Karpas-422 (cell line): ENCODE results near the gene NPPA. TPM values are rescaled to one million over a fixed set of nuclear protein-coding genes. Genes with fewer than 3 reads are reported as not detected.

Experiments used
- DNase-seq: peaks from one replicate; pipeline ENCODE4 v3.0.0-alpha.2; 2015
- H2AFZ ChIP-seq: fragments of 200-600 bp; sonication (generic); 2 replicates; pipeline ENCODE4 v1.6.1; 2014; ENCODE audit warnings: antibody characterized with exemption, low read length, mixed read lengths
- H3K27ac ChIP-seq: fragments of 200-600 bp; sonication (generic); 2 replicates; pipeline ENCODE4 v1.5.1; 2014; ENCODE audit warnings: mild to moderate bottlenecking, low read length, moderate library complexity
- H3K27me3 ChIP-seq: fragments of 200-600 bp; sonication (generic); 2 replicates; pipeline ENCODE4 v1.6.1; 2014; ENCODE audit warnings: low read length, mixed read lengths
- H3K36me3 ChIP-seq: fragments of 200-600 bp; sonication (generic); 2 replicates; pipeline ENCODE4 v1.6.1; 2014; ENCODE audit warnings: low read length, mixed read lengths; ENCODE audit not compliant: insufficient read depth
- H3K4me1 ChIP-seq: fragments of 200-600 bp; sonication (generic); 2 replicates; pipeline ENCODE4 v1.6.1; 2014; ENCODE audit warnings: mild to moderate bottlenecking, low read length, mixed read lengths
- H3K4me2 ChIP-seq: fragments of 200-600 bp; sonication (generic); 2 replicates; pipeline ENCODE4 v1.6.1; 2014; ENCODE audit warnings: low read length, low read depth, mild to moderate bottlenecking; ENCODE audit not compliant: poor library complexity, severe bottlenecking
- H3K4me3 ChIP-seq: fragments of 200-600 bp; sonication (generic); 2 replicates; pipeline ENCODE4 v1.5.1; 2014; ENCODE audit warnings: mild to moderate bottlenecking, antibody characterized with exemption, low read length, mixed read lengths
- H3K79me2 ChIP-seq: fragments of 200-600 bp; sonication (generic); 2 replicates; pipeline ENCODE4 v1.6.1; 2014; ENCODE audit warnings: mild to moderate bottlenecking, low read length, mixed read lengths
- H3K9ac ChIP-seq: fragments of 200-600 bp; sonication (generic); 2 replicates; pipeline ENCODE4 v1.6.0; 2014; ENCODE audit warnings: low read length
- H3K9me2 ChIP-seq: fragments of 200-600 bp; sonication (generic), shearing (Covaris generic); replicated peaks from 2 replicates; pipeline ENCODE4 v1.6.0; 2014; ENCODE audit warnings: mild to moderate bottlenecking, low read length, moderate library complexity; ENCODE audit not compliant: insufficient read depth
- H3K9me3 ChIP-seq: fragments of 300-700, 200-600 bp; sonication (generic); 2 replicates; pipeline ENCODE4 v1.6.1; 2014; ENCODE audit warnings: low read length, mixed read lengths
- H4K20me1 ChIP-seq: fragments of 200-600 bp; sonication (generic); 2 replicates; pipeline ENCODE4 v1.6.1; 2014; ENCODE audit warnings: mild to moderate bottlenecking, antibody characterized with exemption, low read length, low read depth; ENCODE audit not compliant: insufficient read depth
- total RNA-seq: library from RNA; depleted of rRNA; stranded (reverse); fragments of >200 nt; shearing (Covaris generic); gene quantifications from 2 replicates; pipeline ENCODE4 v1.2.3, GENCODE V29; 2014; ENCODE audit warnings: low replicate concordance

NPPA gene
- total RNA-seq, 1 experiment from 2014 or later, result not detected

DNA sequence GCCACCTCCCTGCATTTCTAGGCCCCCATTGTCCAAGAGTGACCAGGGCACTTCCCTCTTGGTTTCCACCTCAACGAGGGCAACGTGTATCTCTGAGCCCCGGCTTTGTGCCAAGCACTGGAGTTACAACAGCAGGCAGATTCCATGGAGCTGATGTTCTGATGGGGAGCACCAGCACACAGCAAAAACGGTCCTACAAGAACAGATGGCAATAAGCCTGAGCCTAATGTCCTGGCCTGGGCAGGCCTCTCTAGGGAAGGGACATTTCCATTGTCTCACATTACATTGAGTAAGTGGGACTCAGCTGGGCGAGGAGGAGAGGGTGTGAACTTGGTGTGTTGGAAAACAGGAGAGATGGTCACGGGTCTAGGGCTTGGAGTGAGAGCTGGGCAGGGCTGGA is 38.3 kb upstream of the NPPA start:
- no peaks in the 10 kb centered on the region for H3K36me3 ChIP-seq
- H3K79me2 ChIP-seq, result no peaks in the 10 kb centered on the region
- H4K20me1 ChIP-seq, result no peaks in the 10 kb centered on the region
- no peaks in the 10 kb centered on the region for H3K9me3 ChIP-seq
- H3K4me3 ChIP-seq, result no peak overlapping the region
- H3K27ac ChIP-seq, result no peak overlapping the region
- no peaks in the 10 kb centered on the region for H3K4me1 ChIP-seq
- H3K27me3 ChIP-seq, result no peaks in the 10 kb centered on the region
- no peaks in the 10 kb centered on the region for H3K9me2 ChIP-seq
- no peak overlapping the region for H3K9ac ChIP-seq
- H3K4me2 ChIP-seq, result no peak overlapping the region
- DNase-seq, result no peak
- no peak overlapping the region for H2AFZ ChIP-seq

DNA sequence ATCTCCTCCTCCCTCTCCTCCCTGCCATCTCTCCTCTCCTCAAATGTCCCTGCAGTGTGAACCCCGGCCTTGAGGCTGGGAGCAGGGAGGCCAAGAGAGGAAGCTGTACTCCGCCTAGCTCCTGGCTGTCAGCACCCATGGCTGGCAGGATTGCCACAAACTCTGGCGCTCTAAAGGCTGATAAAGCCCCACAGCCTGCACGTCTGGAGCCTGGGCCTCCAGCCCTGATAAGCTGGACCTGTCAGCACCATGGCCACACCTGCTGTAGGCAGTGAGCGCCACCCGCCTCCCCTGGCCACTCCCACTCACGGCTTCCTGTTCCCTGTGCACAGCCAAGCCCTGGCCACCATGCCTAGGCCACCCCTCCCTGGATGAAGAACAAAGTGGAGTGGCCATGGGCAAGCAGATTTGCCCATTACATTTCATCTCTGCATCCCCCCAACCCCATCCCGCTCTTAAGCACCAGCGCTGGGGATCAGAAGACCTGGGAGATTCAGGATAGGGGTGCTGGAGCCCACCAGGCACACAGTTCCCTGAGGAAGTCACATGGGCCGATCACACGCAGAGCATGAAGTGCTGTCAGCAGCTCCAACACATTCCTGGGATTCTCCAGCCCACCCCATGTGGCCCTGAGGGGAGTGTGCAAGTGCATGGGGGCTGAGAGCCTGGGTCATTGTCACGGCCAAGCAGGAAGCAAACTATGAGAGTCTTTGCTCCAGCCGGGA is 35.4 kb upstream of the NPPA start:
- Histone ChIP-seq H3K9me2 (no peaks in the 10 kb centered on the region), H3K27me3 (no peaks in the 10 kb centered on the region), H3K27ac (no peak overlapping the region), H3K79me2 (no peaks in the 10 kb centered on the region), H3K9ac (no peak overlapping the region), H4K20me1 (no peaks in the 10 kb centered on the region), H3K9me3 (no peaks in the 10 kb centered on the region), H3K36me3 (no peaks in the 10 kb centered on the region), H3K4me2 (no peak overlapping the region), H3K4me1 (no peaks in the 10 kb centered on the region), H3K4me3 (no peak overlapping the region), H2AFZ (no peak overlapping the region)
- no peak for DNase-seq

DNA sequence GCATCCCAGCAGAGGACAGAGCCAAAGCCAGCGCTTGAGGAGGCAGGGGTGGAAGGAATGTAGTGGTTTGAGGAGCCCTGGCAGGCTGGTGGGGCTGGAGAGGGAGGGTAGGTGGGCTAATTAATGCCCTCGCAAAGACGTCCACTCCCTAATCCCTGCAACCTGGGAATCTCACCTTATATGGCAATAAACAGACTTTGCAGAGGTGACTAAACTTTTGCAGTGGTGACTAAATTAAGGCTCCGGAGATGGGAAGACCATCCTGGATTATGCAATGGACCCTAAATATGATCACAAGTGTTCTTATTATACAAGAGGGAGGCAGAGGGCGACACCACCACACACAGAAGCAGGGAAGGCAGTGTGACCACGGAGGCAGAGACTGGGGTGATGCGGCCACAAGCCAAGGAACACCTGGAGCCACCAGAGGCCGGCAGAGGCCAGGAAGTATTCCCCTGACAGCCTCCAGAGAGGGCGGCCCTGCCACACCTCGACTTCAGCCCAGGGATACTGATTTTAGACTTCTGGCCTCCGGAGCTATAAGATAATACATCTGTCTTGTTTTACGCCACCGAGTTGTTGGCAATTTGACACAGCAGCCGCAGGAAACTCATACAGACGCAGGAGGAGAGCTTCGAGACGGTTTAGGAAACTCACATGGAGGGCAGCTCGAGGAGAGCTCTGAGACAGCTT is 34.3 kb upstream of the NPPA start:
- H3K4me2 ChIP-seq, result no peak overlapping the region
- H3K27me3 ChIP-seq, result no peaks in the 10 kb centered on the region

DNA sequence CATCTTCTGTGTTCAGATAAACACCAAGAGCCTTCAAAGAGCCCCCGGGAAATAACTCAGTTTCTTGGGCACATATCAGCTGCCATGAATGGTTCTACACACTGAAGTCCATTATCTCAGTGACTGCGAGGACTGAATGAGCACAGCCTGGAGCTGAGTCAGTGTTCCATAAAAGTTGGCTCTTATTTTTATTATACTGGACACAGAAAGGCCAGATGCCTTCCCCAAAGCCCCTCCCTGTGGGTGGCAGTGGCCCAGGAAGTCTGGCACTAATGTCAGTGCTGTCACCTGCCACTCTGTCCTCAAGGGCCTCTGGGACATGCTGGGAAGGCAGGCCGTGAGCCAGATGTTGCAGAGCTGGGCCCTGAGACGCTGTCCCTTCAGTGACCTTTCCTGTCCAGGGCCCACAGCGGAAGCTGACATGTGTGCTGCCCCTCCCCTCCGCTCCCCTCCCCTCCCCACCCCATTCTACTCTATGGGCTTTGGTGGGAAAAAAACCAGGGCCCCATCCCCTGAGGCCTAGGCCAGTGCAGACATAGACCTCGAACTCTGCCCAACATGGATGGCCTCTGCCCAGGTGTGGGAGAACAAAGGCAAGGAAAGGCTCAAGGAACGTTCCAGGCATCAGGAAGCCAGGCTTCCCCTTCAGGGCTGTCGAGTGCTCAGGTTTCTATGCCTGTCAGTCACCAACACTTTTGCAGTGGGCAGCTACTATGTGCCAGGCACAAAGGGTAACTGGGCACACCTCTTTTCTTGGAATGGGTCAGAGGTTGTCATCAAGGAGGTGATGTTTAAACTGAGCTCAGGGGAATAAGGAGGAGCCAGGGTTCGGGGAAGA is 33.5 kb upstream of the NPPA start:
- Histone ChIP-seq H3K27me3 (no peaks in the 10 kb centered on the region), H4K20me1 (no peaks in the 10 kb centered on the region), H3K4me2 (no peak overlapping the region), H3K9me3 (no peaks in the 10 kb centered on the region), H3K27ac (no peak overlapping the region), H3K4me1 (no peaks in the 10 kb centered on the region), H3K36me3 (no peaks in the 10 kb centered on the region), H3K9me2 (no peaks in the 10 kb centered on the region), H3K79me2 (no peaks in the 10 kb centered on the region), H3K4me3 (no peak overlapping the region), H3K9ac (no peak overlapping the region), H2AFZ (no peak overlapping the region)
- no peak for DNase-seq

More for the DNA sequence above, 34.3 kb upstream of the NPPA start:
- H3K9ac ChIP-seq, result no peak overlapping the region
- H3K4me1 ChIP-seq, result no peaks in the 10 kb centered on the region
- no peak overlapping the region for H3K4me3 ChIP-seq
- H3K27ac ChIP-seq, result no peak overlapping the region
- H3K9me2 ChIP-seq, result no peaks in the 10 kb centered on the region
- no peaks in the 10 kb centered on the region for H4K20me1 ChIP-seq
- no peaks in the 10 kb centered on the region for H3K36me3 ChIP-seq
- H3K9me3 ChIP-seq, result no peaks in the 10 kb centered on the region
- H2AFZ ChIP-seq, result no peak overlapping the region
- no peaks in the 10 kb centered on the region for H3K79me2 ChIP-seq
- DNase-seq, result no peak

DNA sequence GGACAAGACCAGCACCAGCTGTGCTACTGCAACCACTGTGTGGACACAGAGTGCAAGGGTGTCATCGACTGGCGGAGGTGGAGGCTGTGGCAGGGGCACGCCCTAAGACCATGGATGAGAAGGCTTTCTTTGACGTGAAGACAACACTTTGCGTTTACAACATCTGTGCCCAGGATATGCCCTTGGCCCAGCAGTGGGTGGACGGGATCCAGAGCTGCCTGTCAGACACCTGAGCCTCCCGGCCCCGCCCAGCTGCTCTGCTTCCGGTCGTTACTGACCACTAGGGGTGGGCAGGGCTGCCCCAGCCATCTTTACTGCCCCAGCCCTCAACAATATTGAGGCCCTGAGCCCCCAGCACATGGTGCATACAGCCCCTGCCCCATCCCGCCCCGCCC is 32.6 kb upstream of the NPPA start:
- Histone ChIP-seq H3K9me3 (no peaks in the 10 kb centered on the region), H3K4me1 (no peaks in the 10 kb centered on the region), H3K9me2 (no peaks in the 10 kb centered on the region), H4K20me1 (no peaks in the 10 kb centered on the region), H3K36me3 (no peaks in the 10 kb centered on the region), H3K4me3 (no peak overlapping the region), H3K4me2 (no peak overlapping the region), H3K79me2 (no peaks in the 10 kb centered on the region), H2AFZ (no peak overlapping the region), H3K27me3 (no peaks in the 10 kb centered on the region), H3K9ac (no peak overlapping the region), H3K27ac (no peak overlapping the region)
- DNase-seq, result no peak

DNA sequence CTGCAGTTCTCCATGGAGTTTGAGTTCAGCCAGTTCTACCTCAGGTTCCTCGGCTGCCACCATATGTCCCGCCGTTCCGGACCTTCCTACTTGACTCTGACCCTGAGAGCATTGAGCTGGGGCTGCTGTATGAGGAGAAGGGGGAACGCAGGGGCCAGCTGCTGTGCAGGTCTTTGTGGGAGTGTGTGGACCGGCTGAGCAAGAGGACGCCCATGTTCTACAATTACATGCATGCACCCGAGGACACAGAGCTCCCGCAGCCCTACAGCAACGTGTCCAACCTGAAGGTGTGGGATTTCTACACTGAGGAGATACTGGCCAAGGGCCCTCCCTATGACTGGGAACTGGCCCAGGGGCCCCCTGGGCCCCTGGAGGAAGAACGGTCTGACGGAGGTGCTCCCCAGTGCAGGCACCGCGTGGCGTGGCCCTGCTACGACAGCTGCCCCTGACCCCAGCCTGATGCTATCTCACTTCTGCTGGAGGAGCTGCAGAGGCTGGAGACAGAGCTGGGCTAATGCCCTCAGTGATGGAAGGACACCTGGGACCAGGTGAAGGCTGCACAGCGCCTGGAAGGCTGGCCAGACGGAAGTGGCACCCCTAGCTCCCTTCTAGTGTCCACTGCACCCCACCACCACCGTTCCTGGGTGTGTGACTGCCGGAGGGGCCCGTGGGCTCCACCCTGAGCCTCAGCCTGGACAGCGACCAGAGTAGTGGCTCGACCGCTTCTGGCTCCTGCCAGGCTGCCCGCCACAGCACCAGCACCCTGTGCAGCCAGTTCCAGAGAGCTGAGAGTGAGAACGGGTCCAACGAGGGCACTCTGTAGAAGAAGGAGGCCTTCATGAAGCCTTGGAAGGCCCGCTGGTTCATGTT is 32.0 kb upstream of the NPPA start:
- no peaks in the 10 kb centered on the region for H3K9me3 ChIP-seq
- no peak overlapping the region for H2AFZ ChIP-seq
- no peaks in the 10 kb centered on the region for H3K9me2 ChIP-seq
- no peaks in the 10 kb centered on the region for H3K36me3 ChIP-seq
- no peaks in the 10 kb centered on the region for H3K4me1 ChIP-seq
- H3K27ac ChIP-seq, result no peak overlapping the region
- H3K4me2 ChIP-seq, result no peak overlapping the region
- no peaks in the 10 kb centered on the region for H3K27me3 ChIP-seq
- H3K79me2 ChIP-seq, result no peaks in the 10 kb centered on the region
- no peak overlapping the region for H3K9ac ChIP-seq
- no peak overlapping the region for H3K4me3 ChIP-seq
- no peak for DNase-seq
- no peaks in the 10 kb centered on the region; the same call in 1 of the 2 replicates for H4K20me1 ChIP-seq

DNA sequence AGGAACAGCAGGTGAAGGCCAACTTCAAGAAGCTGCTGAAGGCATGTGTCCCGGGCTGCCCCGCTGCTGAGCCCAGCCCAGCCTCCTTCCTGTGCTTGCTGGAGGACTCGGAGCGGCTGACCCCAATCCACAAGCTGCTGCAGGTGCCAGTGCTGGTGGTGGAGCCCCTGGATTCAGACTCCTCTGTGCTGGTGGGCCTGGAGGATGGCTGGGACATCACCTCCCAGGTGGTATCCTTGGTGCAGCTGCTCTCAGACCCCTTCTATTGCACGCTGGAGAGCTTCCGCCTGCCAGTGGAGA is 31.3 kb upstream of the NPPA start:
- no peak overlapping the region for H2AFZ ChIP-seq
- H3K9me2 ChIP-seq, result no peaks in the 10 kb centered on the region
- H3K4me2 ChIP-seq, result no peak overlapping the region
- no peak overlapping the region for H3K4me3 ChIP-seq
- no peaks in the 10 kb centered on the region for H3K36me3 ChIP-seq
- no peaks in the 10 kb centered on the region for H3K79me2 ChIP-seq
- H3K27ac ChIP-seq, result no peak overlapping the region
- DNase-seq, result no peak
- H3K9me3 ChIP-seq, result no peaks in the 10 kb centered on the region
- H4K20me1 ChIP-seq, result no peaks in the 10 kb centered on the region; the same call in 1 of the 2 replicates
- peaks cover 3% of the 10 kb centered on the region; the same call in 1 of the 2 replicates for H3K4me1 ChIP-seq
- no peak overlapping the region for H3K9ac ChIP-seq
- H3K27me3 ChIP-seq, result no peaks in the 10 kb centered on the region
